GM11168 (cell line): ENCODE data around the gene SCRN2.

Experiments used
- in situ Hi-C: fragments of 300-500 bp; cut with MboI; formaldehyde crosslinking; loops from one replicate; pipeline ENCODE4 v1.12.0; 2022; ENCODE audit warnings: low sequenced_read_pairs; ENCODE audit not compliant: unreplicated experiment

SCRN2 gene

DNA sequence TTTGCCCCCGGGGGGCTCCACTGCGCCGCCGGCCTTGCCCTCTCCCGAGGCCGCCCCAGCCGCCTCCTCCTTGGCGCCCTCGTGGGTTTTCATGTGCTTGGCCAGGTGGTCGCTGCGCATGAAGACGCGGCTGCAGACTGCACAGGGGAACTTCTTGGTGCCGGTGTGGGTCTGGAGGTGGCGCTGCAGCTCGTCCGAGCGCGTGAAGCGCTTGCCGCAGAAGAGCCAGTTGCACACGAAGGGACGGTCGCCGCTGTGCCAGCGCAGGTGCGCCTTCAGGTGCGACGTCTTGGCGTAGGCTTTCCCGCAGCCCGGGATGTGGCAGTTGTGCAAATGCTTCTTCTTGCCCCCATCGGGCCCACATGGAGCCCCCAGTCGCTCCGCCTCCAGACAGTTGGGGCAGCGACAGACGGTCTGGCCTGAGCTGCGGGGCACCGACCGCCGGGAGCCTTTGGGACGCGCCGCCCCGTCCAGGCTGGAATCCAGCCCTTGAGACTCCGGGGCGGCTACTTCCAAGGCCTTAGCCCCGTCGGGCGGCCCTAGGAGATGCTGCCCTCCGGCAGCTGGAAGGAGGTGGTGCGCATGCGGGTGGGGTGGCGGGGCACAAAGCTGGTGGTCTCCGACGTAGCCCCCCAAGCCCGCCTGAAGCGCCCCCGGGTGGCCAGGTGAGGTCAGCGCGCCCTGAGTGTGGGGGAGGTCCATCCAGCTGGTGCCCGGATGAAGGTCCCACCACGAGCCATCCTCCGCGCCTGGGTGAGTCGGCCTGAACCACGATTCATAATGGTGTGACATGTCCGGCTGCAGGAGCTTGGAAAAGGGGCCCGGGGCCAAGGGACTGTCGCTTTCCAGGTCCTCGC is 6.5 kb upstream of the SCRN2 start:
- in situ Hi-C loops: no loop called here

DNA sequence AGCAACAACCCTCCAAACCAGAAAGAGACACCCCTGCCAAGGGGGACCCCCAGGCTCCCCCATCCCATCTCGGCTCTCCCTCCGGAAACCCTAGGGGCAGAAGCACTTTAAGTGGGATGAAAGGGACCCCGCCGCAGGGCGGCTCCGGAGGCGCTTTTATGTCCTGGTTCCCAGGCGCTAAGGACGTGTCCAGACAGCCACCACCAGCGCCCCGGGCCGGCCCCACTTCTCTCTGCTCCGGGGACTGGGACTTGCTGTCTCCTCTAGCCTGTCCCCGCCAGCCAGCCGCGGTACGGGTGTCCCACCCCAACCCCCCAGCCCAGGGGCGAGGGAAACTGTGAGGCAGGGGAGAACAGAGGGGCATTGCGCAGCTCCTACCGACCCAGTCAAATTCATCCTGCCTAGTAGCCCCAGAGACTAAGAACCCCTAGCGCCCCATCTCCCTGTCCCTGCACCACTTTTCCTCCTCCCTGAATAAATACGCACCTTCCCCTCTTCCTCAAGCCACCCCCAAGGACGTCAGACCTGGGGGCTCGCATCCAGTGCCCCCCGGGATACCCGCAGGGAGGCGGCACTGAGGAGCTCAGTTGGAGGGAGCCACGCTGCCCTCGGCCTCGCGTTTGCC is 5.8 kb upstream of the SCRN2 start:
- in situ Hi-C loops: no loop called here

DNA sequence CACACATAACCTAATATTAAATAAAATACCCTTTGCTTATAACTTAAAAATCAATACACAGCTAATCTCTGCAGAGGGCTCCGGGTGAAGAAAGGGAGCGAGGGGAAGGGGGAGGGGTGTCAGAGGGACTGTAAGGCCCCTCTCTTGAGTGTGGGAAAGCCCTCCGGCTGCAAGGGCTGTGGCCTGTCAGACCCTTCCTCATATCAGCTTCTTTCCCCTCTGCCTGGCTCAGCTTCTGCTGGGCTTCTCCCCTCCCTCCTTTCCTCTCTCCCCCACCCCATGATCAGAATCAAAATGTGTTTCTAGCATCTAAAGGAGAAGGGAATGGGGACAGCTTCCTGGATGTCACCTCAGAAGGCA is 4.6 kb upstream of the SCRN2 start:
- in situ Hi-C loops: no loop called here

DNA sequence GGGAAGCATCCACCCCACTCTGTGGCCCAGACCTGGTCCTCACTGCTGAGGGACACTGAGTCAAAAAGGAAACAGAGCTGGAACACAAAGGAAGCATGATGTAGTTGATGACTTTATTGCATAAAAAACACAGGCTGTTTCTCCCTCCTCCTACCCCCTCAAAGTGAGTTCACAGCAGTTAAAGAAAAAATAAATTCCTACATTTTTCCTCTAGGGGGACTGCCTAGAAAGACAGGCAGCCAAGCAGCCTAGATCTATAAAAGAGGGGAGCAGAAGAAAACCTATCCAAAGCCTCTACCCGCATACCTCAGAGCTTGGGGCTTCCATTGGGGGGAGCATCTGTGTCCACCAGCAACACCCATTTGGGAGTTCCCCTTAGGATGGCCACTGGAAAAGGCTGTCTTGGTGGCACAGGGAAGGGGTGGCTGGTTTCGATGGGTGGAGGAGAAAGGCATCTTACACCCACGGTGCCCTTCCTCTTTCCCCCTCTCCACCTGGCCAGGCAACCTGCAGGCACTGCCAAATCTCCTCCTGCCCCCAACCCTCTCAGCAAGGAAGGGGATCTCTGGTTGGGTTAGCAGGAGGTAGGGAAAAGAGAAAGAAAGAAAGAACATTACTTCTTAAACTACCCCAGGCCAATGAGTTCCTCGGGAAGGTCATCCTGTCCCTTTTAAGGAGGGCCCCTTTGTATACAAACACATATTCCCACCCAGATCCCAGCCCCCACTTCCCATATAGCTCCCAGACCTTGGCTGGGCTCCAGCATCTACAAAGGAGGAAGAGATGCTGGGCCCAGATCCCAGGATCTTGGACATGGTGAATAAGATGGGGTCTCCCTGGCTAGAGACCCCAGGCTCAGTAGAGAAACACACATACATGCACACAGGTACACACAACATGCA is 4.0 kb upstream of the SCRN2 start:
- in situ Hi-C loops: loop anchor here (5.0 kb wide), 1 partner anchor 42 kb away; no protein-coding TSS in a partner anchor

DNA sequence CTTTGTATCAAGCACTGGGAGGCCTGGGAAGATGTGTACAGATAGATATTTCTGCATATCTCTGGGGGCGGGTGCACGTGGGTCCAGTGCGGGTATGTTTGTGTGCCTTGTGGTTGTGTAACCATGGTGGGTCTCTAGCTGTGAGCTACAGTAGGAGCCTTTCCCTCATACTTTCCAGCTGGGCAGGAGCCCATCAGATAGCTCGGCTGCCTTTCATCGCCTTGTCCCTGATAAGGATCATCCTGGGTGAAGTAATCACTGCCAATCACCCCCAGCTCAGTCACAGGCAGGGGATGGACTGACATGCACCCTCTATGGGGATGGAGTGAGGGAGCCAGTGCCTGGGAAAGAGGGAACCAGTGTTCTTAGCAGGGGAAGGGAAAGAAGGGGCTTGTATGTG is 3.2 kb upstream of the SCRN2 start:
- in situ Hi-C loops: loop anchor here (5.0 kb wide), 1 partner anchor 43 kb away; no protein-coding TSS in a partner anchor

DNA sequence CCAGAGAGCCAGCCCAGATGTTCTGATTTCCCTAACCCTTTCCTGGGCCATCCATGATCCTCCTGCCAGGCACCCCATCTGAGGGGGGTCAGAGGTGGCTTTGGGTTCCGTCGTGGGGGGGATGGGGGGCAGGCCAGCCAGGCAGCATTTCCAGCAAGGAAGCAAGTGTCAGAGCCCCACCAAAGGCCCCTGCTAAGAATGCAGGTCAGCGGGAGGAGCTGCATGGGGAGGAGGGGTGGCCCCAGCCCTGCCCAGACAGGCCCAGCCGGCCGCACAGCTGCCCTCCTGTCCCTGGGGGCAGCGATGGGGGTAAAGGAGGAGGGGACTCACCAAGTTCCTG is 2.3 kb upstream of the SCRN2 start:
- in situ Hi-C loops: loop anchor here (5.0 kb wide), 1 partner anchor 44 kb away; no protein-coding TSS in a partner anchor

DNA sequence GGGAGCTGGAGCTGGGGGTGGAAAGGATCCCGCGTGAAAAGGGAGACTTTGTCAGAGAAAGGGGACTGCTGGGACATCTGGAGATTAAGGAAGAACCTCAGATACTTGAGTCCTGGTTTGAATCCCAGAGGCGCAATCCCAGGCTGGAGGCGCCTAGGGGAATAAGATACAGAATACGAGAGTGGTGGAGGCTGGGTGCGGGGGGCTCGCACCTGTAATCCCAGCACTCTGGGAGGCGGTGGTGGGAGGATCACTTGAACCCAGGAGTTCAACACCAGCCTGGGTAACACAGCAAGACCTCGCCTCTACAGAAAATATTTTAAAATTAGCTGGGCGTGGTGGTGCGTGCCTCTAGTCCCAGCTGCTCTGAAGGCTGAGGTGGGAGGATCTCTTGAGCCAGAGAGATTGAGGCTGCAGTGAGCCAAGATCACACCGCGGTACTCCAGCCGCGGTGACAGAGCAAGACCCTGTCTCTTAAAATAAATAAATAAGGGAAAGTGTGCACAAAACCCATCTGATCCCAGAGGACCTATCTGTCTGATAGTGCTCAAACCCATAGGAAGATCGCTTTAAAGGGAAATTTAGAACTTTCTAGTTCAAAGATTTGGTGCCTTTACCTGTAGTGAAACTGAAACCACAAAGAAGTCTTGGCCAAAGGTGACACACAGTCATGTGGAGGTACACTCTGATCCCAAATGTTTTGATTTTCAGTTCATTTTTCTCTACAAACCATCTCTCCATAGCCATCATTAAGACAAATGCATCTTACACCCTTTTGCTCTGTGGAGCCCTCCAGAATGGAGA is 617 bp upstream of the SCRN2 start:
- in situ Hi-C loops: loop anchor here (5.0 kb wide), 1 partner anchor 46 kb away; no protein-coding TSS in a partner anchor

DNA sequence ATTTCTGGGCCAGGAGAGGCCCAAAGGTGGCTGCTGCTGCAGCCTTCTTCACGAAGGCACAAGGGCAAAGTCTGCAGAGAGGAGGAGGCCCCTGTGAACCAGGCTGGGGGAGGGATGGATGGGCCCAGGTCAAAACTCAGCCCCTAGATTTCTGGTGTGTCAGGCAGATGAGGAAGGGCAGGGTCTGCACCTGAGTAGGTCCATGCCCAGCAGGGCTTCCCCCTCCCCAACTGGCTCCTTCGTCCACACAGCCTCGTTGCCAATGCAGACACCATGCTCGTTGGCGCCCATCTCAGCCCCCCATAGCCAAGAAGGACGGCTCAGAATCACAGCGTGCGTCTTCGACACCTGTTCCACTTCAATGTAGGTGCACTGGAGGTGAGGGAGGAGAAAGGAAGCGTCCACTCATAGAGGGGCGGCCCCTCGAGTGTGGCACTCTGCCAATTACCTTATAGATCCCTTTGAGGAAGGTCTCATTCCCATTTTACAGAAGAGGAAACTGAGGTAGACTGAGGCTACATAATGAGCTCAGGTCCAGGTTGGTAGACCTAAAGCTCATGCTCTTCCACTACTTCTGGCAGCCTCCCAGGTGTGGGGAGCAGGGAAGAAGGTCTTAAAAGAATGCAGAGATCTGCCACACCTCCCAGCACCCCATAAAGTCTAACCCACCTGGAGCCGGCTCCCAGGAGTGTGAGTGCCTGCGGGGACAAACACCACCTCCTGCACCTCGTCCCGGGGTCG is 902 bp downstream of the SCRN2 start:
- in situ Hi-C loops: loop anchor here (5.0 kb wide), 1 partner anchor 47 kb away; no protein-coding TSS in a partner anchor

DNA sequence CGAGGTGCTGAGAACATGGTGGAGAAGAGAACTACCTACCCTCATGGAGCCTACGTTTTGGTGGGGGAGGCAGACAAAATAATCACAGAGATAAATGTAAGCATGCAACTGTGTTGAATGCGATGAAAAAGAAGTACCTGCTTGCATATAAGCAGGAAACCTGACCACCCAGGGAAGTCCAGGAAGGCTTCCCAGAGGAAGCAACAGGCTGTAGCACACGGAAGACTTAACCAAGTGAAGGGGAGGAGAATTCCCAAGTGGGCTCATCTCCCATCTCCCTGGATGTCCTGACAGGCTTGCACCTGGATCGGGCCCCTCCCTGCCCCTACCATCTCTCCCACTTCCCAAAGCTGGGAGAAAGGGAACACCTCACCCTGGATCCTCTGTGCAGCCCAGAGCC is 2.0 kb downstream of the SCRN2 start:
- in situ Hi-C loops: no loop called here

DNA sequence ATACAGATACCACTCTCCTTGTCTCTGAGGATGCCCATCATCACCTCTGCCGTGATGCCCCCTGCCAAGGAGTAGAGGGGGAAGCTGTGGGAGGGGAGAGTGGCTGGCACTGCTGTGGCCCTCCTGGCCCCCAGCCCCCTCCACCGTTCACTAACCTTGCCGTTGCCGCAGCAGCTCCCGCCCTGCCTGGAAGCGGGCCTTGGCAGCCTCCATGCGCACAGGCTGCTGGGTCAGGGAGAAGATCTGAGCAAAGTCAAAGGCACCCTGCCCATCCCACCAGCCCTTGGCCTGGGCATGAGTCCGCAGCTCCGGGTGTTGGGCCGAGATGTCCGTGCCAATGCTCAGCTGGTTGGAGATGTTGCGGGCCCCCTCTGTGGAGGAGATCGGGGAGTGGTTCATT is 2.4 kb downstream of the SCRN2 start:
- in situ Hi-C loops: no loop called here

DNA sequence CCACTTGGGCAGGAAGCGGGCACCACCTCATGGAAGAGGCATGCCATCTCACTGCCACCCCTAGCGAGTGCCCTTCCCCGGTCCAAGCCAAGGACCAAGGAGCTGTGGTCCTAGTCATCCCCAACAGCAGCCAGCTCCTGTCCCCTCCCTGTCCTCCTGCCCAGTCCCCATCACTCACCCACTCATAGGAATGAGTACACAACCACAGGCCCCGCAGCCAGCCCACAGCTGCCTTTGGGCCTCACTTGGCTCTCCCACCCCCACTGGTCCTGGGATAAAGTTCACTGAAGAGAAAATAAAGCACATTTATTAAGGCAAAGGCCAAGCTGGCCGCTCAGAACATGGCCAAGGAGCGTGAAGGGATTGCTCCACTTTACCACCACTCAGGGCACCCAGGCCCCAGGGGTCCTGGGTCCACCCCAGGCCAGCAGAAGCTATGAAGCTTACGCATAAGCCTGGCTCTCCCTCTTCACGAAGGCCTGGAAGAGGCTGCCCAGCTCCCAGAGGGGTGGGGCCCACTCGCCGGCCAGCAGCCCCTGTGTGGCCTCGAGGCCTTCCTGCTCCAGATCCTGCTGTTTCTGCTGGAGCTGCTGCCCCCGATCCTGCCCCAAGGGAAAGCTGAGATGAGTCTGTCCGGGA is 3.6 kb downstream of the SCRN2 start:
- in situ Hi-C loops: no loop called here

DNA sequence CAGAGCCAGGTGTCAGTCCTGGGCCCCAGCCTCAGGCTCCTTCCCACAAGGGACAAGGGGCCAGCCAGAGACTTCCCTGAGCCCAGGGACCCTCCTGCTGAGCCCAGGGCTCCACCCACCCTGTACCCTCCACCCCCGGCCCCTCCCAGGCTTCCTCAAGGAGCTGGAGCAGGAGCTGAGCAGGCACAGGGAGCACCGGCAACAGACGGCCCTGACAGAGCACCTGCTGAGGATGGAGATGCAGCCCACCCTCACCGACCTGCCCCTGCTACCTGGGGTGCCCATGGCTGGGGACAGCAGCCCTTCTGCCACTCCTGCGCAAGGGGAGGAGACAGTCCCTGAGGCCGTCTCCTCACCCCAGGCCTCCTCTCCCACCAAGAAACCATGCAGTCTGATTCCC is 4.5 kb downstream of the SCRN2 start:
- in situ Hi-C loops: no loop called here

DNA sequence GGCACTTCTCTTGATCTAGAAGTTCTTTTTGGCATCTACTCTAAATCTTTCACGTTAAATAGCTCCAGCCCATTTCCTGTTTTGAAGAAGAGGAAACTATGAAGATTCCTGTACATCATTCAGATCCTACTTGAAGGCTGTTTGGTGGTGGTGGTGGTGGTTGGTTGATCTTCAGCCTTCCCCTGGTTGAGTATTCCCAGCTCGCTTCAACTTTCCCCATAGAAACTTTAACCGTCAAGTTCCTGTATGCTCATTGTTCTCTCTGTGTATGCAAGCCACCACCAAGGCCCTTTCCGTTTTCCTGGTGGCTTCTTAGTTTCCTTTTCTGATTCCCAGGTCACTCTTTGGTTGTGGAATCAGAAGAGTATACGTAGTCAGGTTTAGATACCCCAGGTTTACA is 6.3 kb downstream of the SCRN2 start:
- in situ Hi-C loops: no loop called here

DNA sequence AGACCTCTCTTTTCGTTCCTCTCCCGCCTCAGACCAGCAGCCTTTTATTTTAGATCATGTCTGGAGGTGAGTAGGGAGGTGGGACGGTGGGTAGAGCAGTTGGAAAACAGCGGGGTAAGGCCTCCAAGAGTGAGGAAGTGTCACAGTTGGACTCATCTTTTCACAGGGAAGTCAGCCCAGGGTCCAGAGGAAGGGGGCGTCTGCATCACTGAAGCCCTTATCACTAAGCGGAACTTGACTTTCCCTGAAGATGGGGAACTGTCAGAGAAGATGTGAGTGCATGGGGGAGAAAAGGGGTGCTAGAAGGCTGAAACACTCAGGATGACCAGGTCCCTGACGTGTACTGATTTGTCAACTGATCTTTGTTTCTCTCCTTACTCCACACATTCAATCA is 9.1 kb downstream of the SCRN2 start:
- in situ Hi-C loops: no loop called here

DNA sequence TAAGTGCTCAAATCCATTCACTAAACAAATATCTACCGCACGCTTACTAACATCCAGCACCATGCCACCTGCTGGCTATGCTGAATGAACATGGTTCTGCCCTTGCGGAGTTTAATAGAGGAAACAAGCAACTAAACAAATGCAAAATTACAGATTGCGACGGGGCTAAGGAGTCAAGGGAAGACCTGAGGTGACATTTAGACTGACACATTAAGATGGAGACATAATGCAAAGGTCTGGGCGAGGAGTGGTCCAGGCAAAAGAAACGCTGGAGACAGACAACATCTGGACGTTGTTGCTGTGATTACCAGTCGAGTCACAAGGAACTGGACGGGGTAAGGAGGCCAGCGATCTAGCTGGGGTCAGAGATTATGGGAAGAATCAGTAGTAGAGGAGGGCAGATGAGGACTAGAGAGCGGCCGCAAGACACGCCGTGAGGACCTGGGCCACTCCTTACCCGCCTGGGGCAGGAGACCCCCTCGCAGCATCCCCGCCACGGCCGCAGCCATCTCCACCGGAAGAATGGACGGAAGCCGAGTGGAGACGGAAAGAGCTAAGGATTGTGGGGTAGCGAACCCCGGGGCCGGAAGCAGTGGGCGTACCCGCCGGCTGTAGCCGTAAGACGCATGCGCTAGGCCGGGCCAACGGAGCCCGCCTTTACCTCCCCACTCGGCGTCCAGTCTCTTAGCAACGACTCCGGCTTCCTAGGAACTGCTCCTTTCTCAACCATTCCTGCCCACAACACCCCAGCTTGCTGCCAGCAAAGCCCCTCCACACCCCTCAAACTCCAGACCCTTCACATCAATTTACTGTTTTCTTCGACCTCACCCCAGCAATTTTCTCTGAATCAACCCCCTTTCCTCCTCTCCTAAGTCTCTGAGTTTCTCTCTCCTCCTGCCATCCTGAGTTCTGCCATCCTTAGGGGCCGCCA is 9.8 kb downstream of the SCRN2 start, which contains the start of the genes LRRC46 and MRPL10:
Gene LRRC46, plus strand, starts transcription at position 668 of the 931 bp plus-strand sequence. CDS start 320 bp downstream, outside the sequence.
Gene MRPL10, minus strand, starts transcription at position 539 of the 931 bp plus-strand sequence. Its CDS starts 30 bp downstream, at position 509.
- in situ Hi-C loops: no loop called here

DNA sequence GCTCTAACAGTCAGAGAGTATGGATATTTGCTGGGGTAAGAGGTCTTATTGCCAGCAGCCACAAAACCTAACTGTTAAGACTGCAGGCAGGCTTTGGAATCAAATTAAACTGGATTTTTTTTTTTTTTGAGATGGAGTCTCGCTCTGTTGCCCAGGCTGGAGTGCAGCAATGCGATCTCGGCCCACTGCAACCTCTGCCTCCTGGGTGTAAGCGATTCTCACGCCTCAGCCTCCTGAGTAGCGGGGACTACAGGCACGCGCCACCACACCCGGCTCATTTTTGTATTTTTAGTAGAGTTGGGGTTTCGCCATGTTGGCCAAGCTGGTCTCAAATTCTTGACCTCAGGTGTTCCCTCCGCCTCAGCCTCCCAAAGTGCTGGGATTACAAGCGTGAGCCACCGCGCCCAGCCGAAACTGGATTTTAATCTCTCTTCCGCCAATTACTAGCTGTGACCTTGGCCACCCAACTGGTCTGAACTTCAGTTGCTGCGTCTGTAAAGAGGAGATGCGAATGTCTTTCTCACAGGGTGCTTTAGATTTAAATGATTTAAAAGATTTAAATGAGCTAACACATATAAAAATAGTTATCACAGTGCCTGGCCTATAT is 10.6 kb downstream of the SCRN2 start:
- in situ Hi-C loops: no loop called here

DNA sequence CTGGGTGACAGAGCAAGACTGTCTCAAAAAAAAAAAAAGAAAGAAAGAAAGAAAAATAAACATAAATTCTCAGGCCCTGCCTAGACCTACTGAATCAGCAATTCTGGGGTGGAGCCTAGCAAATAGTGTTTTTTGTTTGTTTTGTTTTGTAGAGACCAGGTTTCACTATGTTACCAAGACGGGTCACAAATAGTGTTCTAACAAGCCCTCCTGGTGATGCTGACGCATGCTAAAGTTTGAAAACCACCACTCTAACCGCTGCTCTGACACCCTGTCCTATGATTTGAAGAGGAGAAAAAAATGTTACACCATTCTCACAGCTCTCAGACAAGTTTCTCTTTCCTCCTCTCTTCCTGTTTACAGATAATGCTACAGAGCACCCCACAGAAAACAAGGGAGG is 11.2 kb downstream of the SCRN2 start:
- in situ Hi-C loops: no loop called here
